Activated CD8-positive, alpha-beta T cell treated with anti-CD3 and anti-CD28 coated beads for 36 hours (primary cell): Measurements from ENCODE around the gene ECD. TPM values are rescaled to one million over a fixed set of nuclear protein-coding genes. Genes with fewer than 3 reads are reported as not detected.
"Not testable (repeated sequence)": the region's sequence is repeated elsewhere in the genome, so short reads cannot be mapped to it uniquely, and the experiment has no call there.

Experiments
- ATAC-seq: fragments of 200-7000 bp; cut with Tn5 transposase; one replicate; pipeline ENCODE4 v1.10.0; 2021; ENCODE audit warnings: mild to moderate bottlenecking, moderate library complexity
- CTCF ChIA-PET: fragments of 350-600 bp; sonication (Branson Sonifier 250); formaldehyde crosslinking; loops from one replicate; lab custom pipeline; 2021; ENCODE audit warnings: antibody characterized with exemption; lab: Charles Lee
- POLR2A ChIA-PET: fragments of 350-600 bp; sonication (Branson Sonifier 250); formaldehyde crosslinking; loops from one replicate; lab custom pipeline; 2021; ENCODE audit warnings: antibody characterized with exemption; lab: Charles Lee
- DNase-seq: peaks from one replicate; pipeline ENCODE4 v3.0.0-alpha.2; 2020
- H3K27ac Mint-ChIP-seq: one replicate; pipeline ENCODE4 v1.8.0; 2021; ENCODE audit warnings: mild to moderate bottlenecking, mixed read lengths
- H3K27me3 Mint-ChIP-seq: one replicate; pipeline ENCODE4 v1.8.0; 2021; ENCODE audit warnings: mixed read lengths
- H3K36me3 Mint-ChIP-seq: one replicate; pipeline ENCODE4 v1.8.0; 2021; ENCODE audit warnings: low read depth, mixed read lengths
- H3K4me1 Mint-ChIP-seq: one replicate; pipeline ENCODE4 v1.8.0; 2021; ENCODE audit warnings: low read depth, mixed read lengths
- H3K4me3 Mint-ChIP-seq: one replicate; pipeline ENCODE4 v1.8.0; 2021; ENCODE audit warnings: mild to moderate bottlenecking, moderate library complexity, mixed read lengths
- H3K9me3 Mint-ChIP-seq: one replicate; pipeline ENCODE4 v1.8.0; 2021; ENCODE audit warnings: mixed read lengths
- CTCF ChIP-seq: fragments of 200-600 bp; IDR thresholded peaks from one replicate; pipeline ENCODE4 v1.8.0; 2022; ENCODE audit warnings: antibody characterized with exemption, mild to moderate bottlenecking
- intact Hi-C: fragments of 100-400 bp; cut with micrococcal nuclease; formaldehyde crosslinking; loops from one replicate; pipeline ENCODE4 v1.10.0; 2022
- total RNA-seq, 2 experiments: library from RNA; stranded (reverse); gene quantifications; one replicate each; pipeline ENCODE4 v1.2.3, GENCODE V29; 2021

The ECD gene
- total RNA-seq, 2 experiments from 2014 or later = 31.8 to 33.9 TPM

- Mint-ChIP-seq H3K4me1 (peaks cover 16% of the 10 kb centered on the region), H3K9me3 (peaks cover 6% of the 10 kb centered on the region), H3K4me3 (no peak overlapping the region), H3K27me3 (no peaks in the 10 kb centered on the region), H3K36me3 (peaks cover 19% of the 10 kb centered on the region), H3K27ac (no peak overlapping the region)
- ChIA-PET CTCF (interaction anchor here (0.9 kb wide), 1 partner anchor 16 kb away, joined by 3 read pairs; no protein-coding TSS in a partner anchor), POLR2A (interaction anchor here (1.2 kb wide), 1 partner anchor 8 kb away, joined by 3 read pairs; no protein-coding TSS in a partner anchor)
- ATAC-seq = no peak
- DNase-seq = no peak
- intact Hi-C loops = no loop called here
- no peak for TF ChIP-seq CTCF
These were observed 54.3 kb downstream of the ECD start for GRCh38 chr10:73113551-73113950.

- H3K4me1 Mint-ChIP-seq, intact Hi-C loops, H3K27ac Mint-ChIP-seq, DNase-seq, ATAC-seq, H3K4me3 Mint-ChIP-seq, H3K27me3 Mint-ChIP-seq, H3K9me3 Mint-ChIP-seq, POLR2A ChIA-PET: not testable (repeated sequence)
- peaks cover 23% of the 10 kb centered on the region for H3K36me3 Mint-ChIP-seq
- CTCF ChIA-PET = interaction anchor here (2.1 to 2.5 kb wide), 2 partner anchors 15 to 47 kb away, joined by 10 to 13 read pairs; partner anchors contain the start of gene P4HA1
These were observed 55.8 kb downstream of the ECD start for GRCh38 chr10:73112032-73112431.

GRCh38 chr10:73110345-73110849 lies 57.4 kb downstream of the ECD start, which contains the start of gene NUDT13:
TSS of gene NUDT13 (plus strand) at chr10:73110455. CDS start at chr10:73114366, 3,911 bp downstream.
- CTCF ChIA-PET = interaction anchor here (1.0 to 2.5 kb wide), 8 partner anchors 10 to 59 kb away, joined by 3 to 13 read pairs (median 4); partner anchors contain the start of gene P4HA1
- peak; percentile 55 for DNase-seq
- H3K27ac Mint-ChIP-seq = peak within 1 kb of the TSS; percentile 91
- H3K4me3 Mint-ChIP-seq = peak within 1 kb of the TSS; percentile 89
- POLR2A ChIA-PET = interaction anchor here (0.7 to 2.5 kb wide), 4 partner anchors 11 to 22 kb away, joined by 3 to 14 read pairs (median 8); no protein-coding TSS in a partner anchor
- intact Hi-C loops = no loop called here
- H3K27me3 Mint-ChIP-seq = no peaks in the 10 kb centered on the region
- peaks cover 10% of the 10 kb centered on the region for H3K4me1 Mint-ChIP-seq
- peak; percentile 86 for ATAC-seq
- H3K9me3 Mint-ChIP-seq = peaks cover 6% of the 10 kb centered on the region
- TF ChIP-seq CTCF = no peak
- peaks cover 24% of the 10 kb centered on the region for H3K36me3 Mint-ChIP-seq

- H3K9me3 Mint-ChIP-seq, DNase-seq, H3K4me3 Mint-ChIP-seq, ATAC-seq, H3K27ac Mint-ChIP-seq, H3K27me3 Mint-ChIP-seq, H3K4me1 Mint-ChIP-seq, intact Hi-C loops: not testable (repeated sequence)
- POLR2A ChIA-PET = interaction anchor here (2.4 to 2.5 kb wide), 2 partner anchors 10 to 13 kb away, joined by 13 to 14 read pairs; no protein-coding TSS in a partner anchor
- H3K36me3 Mint-ChIP-seq = peaks cover 24% of the 10 kb centered on the region
- CTCF ChIA-PET = interaction anchor here (1.3 to 1.6 kb wide), 3 partner anchors 10 to 60 kb away, joined by 3 to 5 read pairs (median 4); no protein-coding TSS in a partner anchor
These were observed 58.6 kb downstream of the ECD start for GRCh38 chr10:73109248-73109652.

GRCh38 chr10:73106301-73106700 lies 61.5 kb downstream of the ECD start:
- DNase-seq (no peak), ATAC-seq (no peak)
- no peak overlapping the region for H3K27ac Mint-ChIP-seq
- intact Hi-C loops = no loop called here
- H3K4me3 Mint-ChIP-seq = no peak overlapping the region
- CTCF ChIA-PET = no interaction called here
- no peaks in the 10 kb centered on the region for H3K27me3 Mint-ChIP-seq
- POLR2A ChIA-PET = no interaction called here
- H3K9me3 Mint-ChIP-seq = peaks cover 6% of the 10 kb centered on the region
- H3K4me1 Mint-ChIP-seq = peaks cover 6% of the 10 kb centered on the region
- peaks cover 26% of the 10 kb centered on the region for H3K36me3 Mint-ChIP-seq
- TF ChIP-seq CTCF = no peak

- POLR2A ChIA-PET = interaction anchor here (0.6 to 2.6 kb wide), 2 partner anchors 11 to 281 kb away, joined by 3 to 14 read pairs; partner anchors contain the start of gene NUDT13
- no peak overlapping the region for H3K4me3 Mint-ChIP-seq
- CTCF ChIA-PET = interaction anchor here (1.2 to 8.1 kb wide), 2 partner anchors 11 to 58 kb away, joined by 5 to 60 read pairs; partner anchors contain the start of gene NUDT13
- H3K36me3 Mint-ChIP-seq = peaks cover 14% of the 10 kb centered on the region
- no peak overlapping the region for H3K27ac Mint-ChIP-seq
- H3K4me1 Mint-ChIP-seq = peaks cover 17% of the 10 kb centered on the region
- H3K27me3 Mint-ChIP-seq = no peaks in the 10 kb centered on the region
- ATAC-seq = no peak
- DNase-seq = no peak
- H3K9me3 Mint-ChIP-seq = no peaks in the 10 kb centered on the region
- TF ChIP-seq CTCF = no peak
- intact Hi-C loops = no loop called here
These were observed 68.7 kb downstream of the ECD start for GRCh38 chr10:73099141-73099540.
